Fibroblast of pulmonary artery (primary cell): Measurements from ENCODE around the gene ADARB2.

Source experiments
- DNase-seq: peaks from one replicate; pipeline ENCODE4 v3.0.0-alpha.2; 2010; ENCODE audit warnings: low read depth
- H3K4me3 ChIP-seq: replicated peaks from 2 replicates; pipeline ENCODE4 v1.5.1; 2011; ENCODE audit warnings: low read depth, mild to moderate bottlenecking, control low read depth, low read length, moderate library complexity
- TF ChIP-seq, protein P1 (sequence below): IDR thresholded peaks from 2 replicates; pipeline ENCODE4 v1.5.1; 2011; ENCODE audit warnings: mild to moderate bottlenecking, control low read depth, low read length, inconsistent platforms; ENCODE audit errors: missing control alignments

The ADARB2 gene

DNA sequence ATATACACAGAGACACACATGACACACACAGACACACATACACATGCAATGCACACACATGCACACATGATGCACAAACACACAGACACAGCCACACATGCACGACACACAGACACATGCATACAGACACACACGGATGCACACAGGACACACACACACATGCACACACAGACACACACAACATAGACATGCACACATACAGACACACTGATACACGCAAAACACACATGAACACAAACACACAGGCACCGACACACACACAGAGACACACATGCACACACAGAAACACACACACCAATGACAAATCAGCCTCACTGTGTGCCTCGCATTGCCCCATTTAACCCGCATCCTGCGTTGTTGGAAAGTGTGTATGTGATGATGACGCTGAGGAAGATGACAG is 232.4 kb downstream of the ADARB2 start:
- H3K4me3 ChIP-seq = no peak overlapping the region
- TF ChIP-seq, protein P1, sequence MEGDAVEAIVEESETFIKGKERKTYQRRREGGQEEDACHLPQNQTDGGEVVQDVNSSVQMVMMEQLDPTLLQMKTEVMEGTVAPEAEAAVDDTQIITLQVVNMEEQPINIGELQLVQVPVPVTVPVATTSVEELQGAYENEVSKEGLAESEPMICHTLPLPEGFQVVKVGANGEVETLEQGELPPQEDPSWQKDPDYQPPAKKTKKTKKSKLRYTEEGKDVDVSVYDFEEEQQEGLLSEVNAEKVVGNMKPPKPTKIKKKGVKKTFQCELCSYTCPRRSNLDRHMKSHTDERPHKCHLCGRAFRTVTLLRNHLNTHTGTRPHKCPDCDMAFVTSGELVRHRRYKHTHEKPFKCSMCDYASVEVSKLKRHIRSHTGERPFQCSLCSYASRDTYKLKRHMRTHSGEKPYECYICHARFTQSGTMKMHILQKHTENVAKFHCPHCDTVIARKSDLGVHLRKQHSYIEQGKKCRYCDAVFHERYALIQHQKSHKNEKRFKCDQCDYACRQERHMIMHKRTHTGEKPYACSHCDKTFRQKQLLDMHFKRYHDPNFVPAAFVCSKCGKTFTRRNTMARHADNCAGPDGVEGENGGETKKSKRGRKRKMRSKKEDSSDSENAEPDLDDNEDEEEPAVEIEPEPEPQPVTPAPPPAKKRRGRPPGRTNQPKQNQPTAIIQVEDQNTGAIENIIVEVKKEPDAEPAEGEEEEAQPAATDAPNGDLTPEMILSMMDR = no peak
- DNase-seq = no peak

GRCh38 chr10:1504286-1504685 is 233.0 kb downstream of the ADARB2 start:
- no peak for DNase-seq
- TF ChIP-seq, protein P1 = no peak

DNA sequence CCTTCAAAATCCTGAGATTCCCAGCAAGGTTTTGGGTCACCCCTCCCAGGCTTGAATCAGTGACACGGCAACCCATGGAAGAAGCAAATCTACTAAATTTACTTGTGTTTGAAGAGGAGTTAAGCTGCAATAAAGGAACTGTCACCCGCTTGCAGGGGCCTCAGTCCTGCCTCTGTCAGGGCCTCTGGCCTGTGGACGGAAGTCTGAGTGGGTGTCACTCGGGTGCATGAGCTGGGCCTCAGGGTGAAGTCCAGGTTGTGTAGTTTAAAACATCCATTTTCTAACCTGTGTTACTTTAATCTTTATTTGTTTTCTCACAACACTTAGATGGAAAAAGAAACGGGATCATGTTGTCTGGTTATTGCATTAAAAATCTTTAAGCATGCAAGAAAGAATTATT is 234.9 kb downstream of the ADARB2 start:
- TF ChIP-seq, protein P1 = no peak
- no peak overlapping the region for H3K4me3 ChIP-seq
- DNase-seq = no peak

More at GRCh38 chr10:1504286-1504685, 233.0 kb downstream of the ADARB2 start:
- no peak overlapping the region for H3K4me3 ChIP-seq

GRCh38 chr10:1499359-1499957 is 237.9 kb downstream of the ADARB2 start:
- no peak for DNase-seq
- H3K4me3 ChIP-seq = no peak overlapping the region
- TF ChIP-seq, protein P1 = no peak

- no peak for DNase-seq
- no peak overlapping the region for H3K4me3 ChIP-seq
- TF ChIP-seq, protein P1 = no peak
Measured at GRCh38 chr10:1498746-1499358, 238.5 kb downstream of the ADARB2 start.

GRCh38 chr10:1495915-1496517 is 241.3 kb downstream of the ADARB2 start:
- no peak overlapping the region for H3K4me3 ChIP-seq
- DNase-seq = no peak
- TF ChIP-seq, protein P1 = no peak
